ENCODE data around the gene SELENOM.

The SELENOM gene

DNA sequence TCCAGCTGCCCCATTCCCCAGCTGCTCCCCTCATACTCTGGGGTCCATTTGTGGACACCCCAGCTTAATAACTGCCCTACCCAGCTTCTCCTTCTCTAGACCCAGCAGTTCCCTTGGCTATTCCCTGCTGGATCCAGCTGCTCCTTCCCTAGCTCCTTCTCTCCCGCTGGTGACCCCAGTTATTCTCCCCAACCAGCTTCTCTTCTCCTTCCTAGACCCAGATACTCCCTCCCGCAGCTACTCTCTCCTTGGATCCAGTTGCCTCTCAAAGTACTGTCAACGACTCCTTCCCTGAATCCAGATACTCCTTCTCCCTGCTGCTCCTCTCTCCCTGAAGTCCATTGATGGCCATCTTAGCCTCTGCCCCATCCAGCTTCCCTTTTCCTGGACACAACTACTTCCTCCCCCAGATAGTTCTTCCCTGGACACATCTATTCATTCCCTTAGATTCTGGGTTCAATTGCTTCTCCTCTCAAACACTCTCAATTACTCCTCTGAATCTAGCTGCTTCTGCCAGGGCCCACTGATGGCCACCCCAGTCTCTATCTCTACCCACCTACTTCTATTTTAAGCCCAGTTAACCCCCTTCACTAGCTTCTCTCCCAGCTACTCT, 11.6 kb downstream of the SELENOM start:
- H3K4me3 ChIP-seq (ENCODE audit: low read depth, low read length): no peak overlapping the region
- no peak for TF ChIP-seq CTCF (IDR thresholded peaks at IDR 0.05; ENCODE audit: low read depth, low read length)

GRCh38 chr22:31094741-31095140, 12.6 kb downstream of the SELENOM start:
- TF ChIP-seq CTCF (IDR thresholded peaks at IDR 0.05; ENCODE audit: low read depth, low read length): no peak
- H3K4me3 ChIP-seq (ENCODE audit: low read depth, low read length): no peak overlapping the region

GRCh38 chr22:31094021-31094551, 13.3 kb downstream of the SELENOM start:
- H3K4me3 ChIP-seq (ENCODE audit: low read depth, low read length): no peak overlapping the region
- TF ChIP-seq CTCF (IDR thresholded peaks at IDR 0.05; ENCODE audit: low read depth, low read length): no peak

GRCh38 chr22:31093086-31093850, 14.1 kb downstream of the SELENOM start:
- TF ChIP-seq CTCF (IDR thresholded peaks at IDR 0.05; ENCODE audit: low read depth, low read length): no peak
- no peak overlapping the region for H3K4me3 ChIP-seq (ENCODE audit: low read depth, low read length)

DNA sequence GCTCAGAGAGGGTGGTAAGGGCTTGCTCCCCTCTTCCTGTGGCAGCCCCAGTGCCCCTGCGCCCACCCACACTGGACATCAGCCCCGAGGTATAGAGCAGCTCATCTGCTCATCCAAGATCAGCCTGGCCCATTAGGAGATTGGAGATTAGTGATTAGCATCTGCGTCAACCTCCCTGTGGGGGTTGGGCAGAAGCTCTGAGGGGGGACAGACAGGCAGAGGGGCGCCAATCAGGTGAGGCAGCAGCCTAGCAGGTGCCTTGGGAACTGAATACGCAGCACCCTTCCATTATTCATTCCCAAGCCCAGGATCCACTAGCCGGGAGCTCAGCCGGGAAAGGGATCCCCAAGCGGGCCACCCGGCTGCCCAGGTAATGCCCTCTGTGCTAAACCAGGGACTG, 15.2 kb downstream of the SELENOM start:
- no peak for TF ChIP-seq CTCF (IDR thresholded peaks at IDR 0.05; ENCODE audit: low read depth, low read length)
- H3K4me3 ChIP-seq (ENCODE audit: low read depth, low read length): no peak overlapping the region

DNA sequence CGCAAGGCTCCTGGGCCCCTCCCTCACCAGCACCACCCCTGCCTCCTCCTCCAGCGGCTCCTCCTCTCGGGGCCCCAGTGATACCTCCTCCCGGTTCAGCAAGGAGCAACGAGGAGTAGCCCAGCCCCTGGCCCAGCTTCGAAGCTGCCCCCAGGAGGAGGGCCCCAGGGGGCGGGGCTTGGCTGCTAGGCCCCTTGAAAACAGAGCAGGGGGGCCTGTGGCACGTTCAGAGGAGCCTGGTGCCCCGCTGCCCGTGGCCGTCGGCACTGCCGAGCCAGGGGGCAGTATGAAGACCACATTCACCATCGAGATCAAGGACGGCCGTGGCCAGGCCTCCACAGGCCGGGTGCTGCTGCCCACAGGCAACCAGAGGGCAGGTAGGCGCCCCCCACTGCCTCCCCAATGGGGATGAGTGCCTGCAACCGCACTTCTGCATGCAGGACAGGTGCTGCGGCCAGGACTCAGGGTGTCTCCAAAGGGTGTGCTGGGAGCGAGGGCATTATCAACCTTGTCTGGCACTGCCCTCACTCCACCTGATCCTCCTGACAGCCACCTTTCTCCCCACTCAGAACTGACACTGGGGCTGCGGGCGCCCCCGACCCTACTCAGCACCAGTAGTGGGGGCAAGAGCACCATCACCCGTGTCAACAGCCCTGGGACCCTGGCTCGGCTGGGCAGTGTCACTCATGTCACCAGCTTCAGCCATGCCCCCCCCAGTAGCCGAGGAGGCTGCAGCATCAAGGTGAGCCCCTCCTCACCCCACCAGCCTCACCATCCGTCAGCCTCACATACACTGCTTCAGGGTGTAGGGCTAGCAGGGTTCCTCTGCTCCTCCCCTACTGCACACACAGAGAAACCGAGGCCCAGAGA, 16.0 kb downstream of the SELENOM start:
- no peak overlapping the region for H3K4me3 ChIP-seq (ENCODE audit: low read depth, low read length)
- no peak for TF ChIP-seq CTCF (IDR thresholded peaks at IDR 0.05; ENCODE audit: low read depth, low read length)
